HCT116 (cell line): ENCODE measurements around the gene GRB10. TPM values are rescaled to one million over a fixed set of nuclear protein-coding genes. Genes with fewer than 3 reads are reported as not detected.

Experiments
- ATAC-seq: fragments of 200-7000 bp; cut with Tn5 transposase; 2 replicates; pipeline ENCODE4 v1.9.1; 2020; ENCODE audit warnings: mild to moderate bottlenecking, moderate library complexity
- BruUV-seq: library from RNA; stranded (reverse); fragments of 400-500 nt; replicated peaks from 2 replicates; lab custom pipeline; 2021; lab: Mats Ljungman, UMichigan
- CTCF ChIA-PET: fragments of 300-600 bp; sonication (Branson Sonifier 250); formaldehyde crosslinking; loops from one replicate; lab custom pipeline; 2021; ENCODE audit warnings: antibody characterized with exemption; lab: Charles Lee
- POLR2A ChIA-PET: fragments of 300-600, 350-600 bp; sonication (Branson Sonifier 250); formaldehyde crosslinking; loops from one replicate; lab custom pipeline; 2021; ENCODE audit warnings: antibody characterized with exemption; lab: Charles Lee
- RAD21 ChIA-PET, 2 experiments: fragments of 300-600 bp; sonication (Branson Sonifier 250); formaldehyde crosslinking; loops; one replicate each; lab custom pipeline; 2023; ENCODE audit warnings: low total read pairs in 2 of 2; ENCODE audit not compliant: uncharacterized antibody in 2 of 2, unreplicated experiment in 2 of 2, low non-redundant PET in 1 of 2; lab: Charles Lee
- DNase-seq: peaks from one replicate; pipeline ENCODE4 v3.0.0-alpha.2; 2010; ENCODE audit warnings: low read depth, low spot score
- H2AFZ ChIP-seq: fragments of 200-600 bp; shearing (Covaris generic), sonication (generic); 2 replicates; pipeline ENCODE4 v1.6.1; 2017; ENCODE audit warnings: low read depth, mixed run types, mixed read lengths, antibody characterized with exemption, low read length; ENCODE audit not compliant: poor library complexity, severe bottlenecking
- H3K27ac ChIP-seq: 2 replicates; pipeline ENCODE4 v1.5.1; 2012; ENCODE audit warnings: low read depth, low read length
- H3K27me3 ChIP-seq: fragments of 200-600 bp; sonication (generic); 2 replicates; pipeline ENCODE4 v1.6.1; 2016; ENCODE audit warnings: mixed run types, low read length, mixed read lengths; ENCODE audit not compliant: insufficient read depth
- H3K36me3 ChIP-seq, 2 experiments: fragments of 200-500 bp in 1 of 2; fragments of 200-600 bp in 1 of 2; sonication (Bioruptor generic) in 1 of 2; sonication (generic) in 1 of 2; 2 replicates each; pipeline versions ENCODE4 v1.5.1 to v1.6.1; 2014 to 2016; ENCODE audit warnings: low read length in 2 of 2, inconsistent platforms in 1 of 2, mixed read lengths in 1 of 2, mixed run types in 1 of 2; ENCODE audit not compliant: insufficient read depth in 2 of 2, control insufficient read depth in 1 of 2
- H3K4me1 ChIP-seq, 2 experiments: fragments of 200-600 bp in 1 of 2; sonication (generic) in 1 of 2; 2 replicates each; pipeline versions ENCODE4 v1.5.1 to v1.6.1; 2012 to 2017; ENCODE audit warnings: low read length in 2 of 2, inconsistent platforms in 1 of 2, mild to moderate bottlenecking in 1 of 2, mixed read lengths in 1 of 2, mixed run types in 1 of 2, moderate library complexity in 1 of 2; ENCODE audit not compliant: insufficient read depth in 2 of 2, control insufficient read depth in 1 of 2
- H3K4me2 ChIP-seq: fragments of 200-600 bp; sonication (generic); 2 replicates; pipeline ENCODE4 v1.6.1; 2017; ENCODE audit warnings: mixed run types, low read length, mixed read lengths
- H3K4me3 ChIP-seq, 2 experiments: fragments of 200-600 bp in 1 of 2; sonication (generic) in 1 of 2; replicated peaks in 1 of 2; 2 replicates each; pipeline ENCODE4 v1.5.1; 2011 to 2016; ENCODE audit warnings: low read length in 2 of 2, control low read depth in 1 of 2, low read depth in 1 of 2, mild to moderate bottlenecking in 1 of 2, mixed read lengths in 1 of 2, mixed run types in 1 of 2
- H3K79me2 ChIP-seq: fragments of 200-600 bp; sonication (generic); 2 replicates; pipeline ENCODE4 v1.6.1; 2017; ENCODE audit warnings: mild to moderate bottlenecking, mixed run types, low read length, moderate library complexity, mixed read lengths; ENCODE audit not compliant: insufficient read depth
- H3K9ac ChIP-seq: fragments of 200-600 bp; sonication (generic); 2 replicates; pipeline ENCODE4 v1.6.1; 2016; ENCODE audit warnings: low read length, mixed read lengths
- H3K9me2 ChIP-seq: fragments of 200-600 bp; sonication (generic), shearing (Covaris generic); 2 replicates; pipeline ENCODE4 v1.6.1; 2017; ENCODE audit warnings: mixed run types, mild to moderate bottlenecking, moderate library complexity; ENCODE audit not compliant: insufficient read depth
- H3K9me3 ChIP-seq, 2 experiments: fragments of 200-500 bp in 1 of 2; fragments of 200-600 bp in 1 of 2; sonication (Bioruptor generic) in 1 of 2; sonication (generic) in 1 of 2; 2 replicates each; pipeline ENCODE4 v1.6.1; 2014 to 2017; ENCODE audit warnings: low read length in 2 of 2, mixed read lengths in 2 of 2, inconsistent platforms in 1 of 2, low read depth in 1 of 2, mild to moderate bottlenecking in 1 of 2, mixed run types in 1 of 2, moderate library complexity in 1 of 2; ENCODE audit not compliant: control insufficient read depth in 1 of 2, insufficient read depth in 1 of 2
- H4K20me1 ChIP-seq: fragments of 200-600 bp; sonication (generic), shearing (Covaris generic); 2 replicates; pipeline ENCODE4 v1.6.1; 2017; ENCODE audit warnings: mixed run types, mild to moderate bottlenecking, moderate library complexity; ENCODE audit not compliant: insufficient read depth
- CBX3 ChIP-seq: IDR thresholded peaks from 2 replicates; pipeline ENCODE4 v1.6.1; 2012; ENCODE audit warnings: low read depth
- CEBPB ChIP-seq: IDR thresholded peaks from 2 replicates; pipeline ENCODE4 v1.6.1; 2012; ENCODE audit warnings: low read depth
- ELF1 ChIP-seq: IDR thresholded peaks from 2 replicates; pipeline ENCODE4 v1.6.1; 2012; ENCODE audit warnings: low read depth, borderline replicate concordance
- EZH2 ChIP-seq: fragments of 200-600 bp; sonication (generic); IDR thresholded peaks from 2 replicates; pipeline ENCODE4 v1.6.1; 2017; ENCODE audit warnings: antibody characterized with exemption, mixed run types
- EZH2phosphoT487 ChIP-seq: fragments of 200-600 bp; IDR thresholded peaks from 2 replicates; pipeline ENCODE4 v1.6.1; 2018; ENCODE audit warnings: antibody characterized with exemption, borderline replicate concordance
- FOSL1 ChIP-seq: IDR thresholded peaks from 2 replicates; pipeline ENCODE4 v1.6.1; 2012; ENCODE audit warnings: low read depth
- JUND ChIP-seq: IDR thresholded peaks from 2 replicates; pipeline ENCODE4 v1.6.1; 2012
- POLR2A ChIP-seq: IDR thresholded peaks from 2 replicates; pipeline ENCODE4 v1.7.0; 2011; ENCODE audit warnings: borderline replicate concordance; ENCODE audit not compliant: insufficient read depth, insufficient read length; ENCODE audit errors: extremely low read depth
- POLR2AphosphoS5 ChIP-seq: IDR thresholded peaks from 2 replicates; pipeline ENCODE4 v1.6.1; 2011; ENCODE audit warnings: mild to moderate bottlenecking, low read depth, low read length, moderate library complexity
- RAD21 ChIP-seq: IDR thresholded peaks from 2 replicates; pipeline ENCODE4 v1.6.1; 2012; ENCODE audit warnings: low read depth, mild to moderate bottlenecking
- SIN3A ChIP-seq: IDR thresholded peaks from 2 replicates; pipeline ENCODE4 v1.6.1; 2012; ENCODE audit warnings: low read depth
- SP1 ChIP-seq: IDR thresholded peaks from 2 replicates; pipeline ENCODE4 v1.6.1; 2012; ENCODE audit warnings: low read depth
- SRF ChIP-seq: IDR thresholded peaks from 2 replicates; pipeline ENCODE4 v1.6.1; 2012; ENCODE audit warnings: low read depth
- TCF7L2 ChIP-seq: IDR thresholded peaks from 2 replicates; pipeline ENCODE4 v1.7.0; 2011; ENCODE audit warnings: borderline replicate concordance, inconsistent platforms; ENCODE audit not compliant: insufficient read depth, insufficient read length; ENCODE audit errors: extremely low read depth
- YY1 ChIP-seq: IDR thresholded peaks from 2 replicates; pipeline ENCODE4 v1.6.1; 2011; ENCODE audit warnings: low read length, low read depth, moderate library complexity, mild to moderate bottlenecking; ENCODE audit not compliant: insufficient replicate concordance; ENCODE audit errors: extremely low read depth
- ZFX ChIP-seq: fragments of 450-650 bp; IDR thresholded peaks from 2 replicates; pipeline ENCODE4 v1.6.1; 2017
- ZNF274 ChIP-seq: fragments of 200-500 bp; sonication (Bioruptor generic); IDR thresholded peaks from 2 replicates; pipeline ENCODE4 v1.6.1; 2014; ENCODE audit warnings: mild to moderate bottlenecking, low read depth, low read length, inconsistent platforms
- intact Hi-C: fragments of 100-400 bp; cut with micrococcal nuclease; formaldehyde crosslinking; loops from 2 replicates; pipeline ENCODE4 v1.10.0; 2022
- total RNA-seq: library from RNA; stranded (reverse); gene quantifications from one replicate; pipeline ENCODE4 v1.2.1, GENCODE V29; 2021; ENCODE audit not compliant: unreplicated experiment
- TF ChIP-seq, protein P1 (sequence below): IDR thresholded peaks from 2 replicates; pipeline ENCODE4 v1.6.1; 2011; ENCODE audit warnings: mild to moderate bottlenecking, low read length, moderate library complexity; ENCODE audit not compliant: insufficient replicate concordance; ENCODE audit errors: extremely low read depth
- TF ChIP-seq, protein P2 (sequence below): IDR thresholded peaks from 2 replicates; pipeline ENCODE4 v1.6.1; 2012

The GRB10 gene
- total RNA-seq, 1 experiment from 2014 or later: 37.3 TPM

DNA sequence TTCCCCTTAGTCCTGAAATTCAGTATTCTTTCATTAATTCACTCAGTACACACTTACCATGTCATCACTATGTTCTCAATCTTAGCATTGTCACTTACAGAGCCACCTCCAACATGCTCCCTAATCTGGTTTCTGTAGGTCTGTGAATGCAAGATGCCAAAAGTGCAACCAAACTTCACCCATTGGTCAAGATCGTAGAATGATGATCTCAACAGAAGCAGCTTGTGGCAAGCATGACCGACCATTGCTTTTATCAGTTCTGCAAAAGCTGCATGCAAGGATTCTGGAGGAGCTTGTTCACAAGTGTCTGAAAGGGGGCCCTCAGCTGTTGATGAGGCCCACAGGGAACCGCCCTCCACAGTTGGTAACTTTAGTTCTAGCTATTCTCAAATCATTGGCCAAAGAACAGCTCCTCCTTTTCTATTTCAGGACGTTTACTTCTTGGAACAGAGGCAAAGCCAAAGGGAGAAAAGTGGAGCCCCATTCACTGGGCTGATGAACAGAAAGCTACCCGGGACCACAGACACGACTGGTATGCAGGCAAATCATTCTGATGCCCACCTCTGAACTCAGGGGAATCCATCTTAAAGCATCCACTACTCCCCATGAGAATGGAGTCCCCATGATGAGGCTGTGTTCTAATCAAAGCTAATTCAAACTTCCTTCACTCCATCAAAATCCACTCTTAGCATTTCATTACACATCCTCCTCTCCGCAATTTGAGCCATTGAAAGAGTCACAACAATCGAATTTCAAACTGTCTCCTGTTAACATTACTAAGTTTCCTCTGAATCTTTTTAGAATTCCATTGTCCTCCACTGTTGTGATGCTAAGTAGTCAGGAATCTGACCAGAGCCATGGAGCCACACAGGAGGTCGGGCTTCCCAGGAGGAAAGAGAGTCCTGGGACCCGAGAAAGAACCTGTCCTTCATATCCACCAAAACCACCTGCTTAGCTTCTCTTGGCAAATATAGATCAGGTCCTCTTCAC, 13.9 kb downstream of the GRB10 start:
- H3K79me2 ChIP-seq: no peaks in the 10 kb centered on the region
- ChIA-PET CTCF (interaction anchor here (0.8 kb wide), 1 partner anchor 10 kb away, joined by 3 read pairs; no protein-coding TSS in a partner anchor), POLR2A (no interaction called here), RAD21 (no interaction called here)
- ATAC-seq (no peak), DNase-seq (no peak)
- no TSS peak for BruUV-seq
- no peaks in the 10 kb centered on the region for H4K20me1 ChIP-seq
- no peak overlapping the region for H3K27ac ChIP-seq
- no peak overlapping the region for H3K4me2 ChIP-seq
- no peak overlapping the region for H2AFZ ChIP-seq
- no peaks in the 10 kb centered on the region for H3K27me3 ChIP-seq
- H3K4me1 ChIP-seq: no peaks in the 10 kb centered on the region; a peak in 1 of 4 replicates
- H3K4me3 ChIP-seq: no peak overlapping the region
- no peak overlapping the region for H3K9ac ChIP-seq
- H3K9me3 ChIP-seq: no peaks in the 10 kb centered on the region
- TF ChIP-seq CBX3 (no peak), CEBPB (no peak), EZH2phosphoT487 (no peak), FOSL1 (no peak), POLR2A (no peak), ELF1 (no peak), YY1 (no peak), ZFX (no peak), SIN3A (no peak), ZNF274 (no peak), TCF7L2 (no peak), EZH2 (no peak), SRF (no peak), RAD21 (no peak), JUND (no peak), POLR2AphosphoS5 (no peak), SP1 (no peak)
- TF ChIP-seq, protein P1, sequence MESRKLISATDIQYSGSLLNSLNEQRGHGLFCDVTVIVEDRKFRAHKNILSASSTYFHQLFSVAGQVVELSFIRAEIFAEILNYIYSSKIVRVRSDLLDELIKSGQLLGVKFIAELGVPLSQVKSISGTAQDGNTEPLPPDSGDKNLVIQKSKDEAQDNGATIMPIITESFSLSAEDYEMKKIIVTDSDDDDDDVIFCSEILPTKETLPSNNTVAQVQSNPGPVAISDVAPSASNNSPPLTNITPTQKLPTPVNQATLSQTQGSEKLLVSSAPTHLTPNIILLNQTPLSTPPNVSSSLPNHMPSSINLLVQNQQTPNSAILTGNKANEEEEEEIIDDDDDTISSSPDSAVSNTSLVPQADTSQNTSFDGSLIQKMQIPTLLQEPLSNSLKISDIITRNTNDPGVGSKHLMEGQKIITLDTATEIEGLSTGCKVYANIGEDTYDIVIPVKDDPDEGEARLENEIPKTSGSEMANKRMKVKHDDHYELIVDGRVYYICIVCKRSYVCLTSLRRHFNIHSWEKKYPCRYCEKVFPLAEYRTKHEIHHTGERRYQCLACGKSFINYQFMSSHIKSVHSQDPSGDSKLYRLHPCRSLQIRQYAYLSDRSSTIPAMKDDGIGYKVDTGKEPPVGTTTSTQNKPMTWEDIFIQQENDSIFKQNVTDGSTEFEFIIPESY: no peak
- TF ChIP-seq, protein P2, sequence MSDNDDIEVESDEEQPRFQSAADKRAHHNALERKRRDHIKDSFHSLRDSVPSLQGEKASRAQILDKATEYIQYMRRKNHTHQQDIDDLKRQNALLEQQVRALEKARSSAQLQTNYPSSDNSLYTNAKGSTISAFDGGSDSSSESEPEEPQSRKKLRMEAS: no peak
- H3K9me2 ChIP-seq: no peaks in the 10 kb centered on the region
- H3K36me3 ChIP-seq: no peaks in the 10 kb centered on the region
- intact Hi-C loops: no loop called here
